Transverse colon (tissue), 3 donors: ENCODE data around the gene ARHGEF1.

Experiments
- CTCF ChIP-seq, 5 experiments: fragments of 200-600 bp in 3 of 5; fragments of 450-650 bp in 2 of 5; sonication (generic) in 3 of 5; IDR thresholded peaks; 1 replicate in 2 of 5; 2 replicates in 3 of 5; pipeline ENCODE4 v1.5.1; 2016 to 2017; ENCODE audit warnings: antibody characterized with exemption in 5 of 5, inconsistent platforms in 3 of 5, mild to moderate bottlenecking in 2 of 5, moderate library complexity in 1 of 5
- EP300 ChIP-seq: sonication (generic); formaldehyde crosslinking; IDR thresholded peaks from one replicate; pipeline ENCODE4 v1.6.1; 2017; ENCODE audit warnings: antibody characterized with exemption, low read depth

GRCh38 chr19:41879080-41879479 lies 3.9 kb upstream of the ARHGEF1 start:
- TF ChIP-seq CTCF (IDR thresholded peaks at IDR 0.05) (no peak), EP300 (no peak)
